Suprapubic skin (tissue), 4 donors: Measurements from ENCODE around the gene ZNF668.

ENCODE experiments used
- EP300 ChIP-seq: sonication (generic); formaldehyde crosslinking; IDR thresholded peaks from one replicate; pipeline ENCODE4 v1.6.1; 2017; ENCODE audit warnings: antibody characterized with exemption
- POLR2A ChIP-seq, 2 donors: fragments of 450-650 bp; IDR thresholded peaks; one replicate each; pipeline ENCODE4 v1.6.1; 2017; ENCODE audit warnings: antibody characterized with exemption in 2 of 2, mild to moderate bottlenecking in 2 of 2, moderate library complexity in 2 of 2
- POLR2AphosphoS5 ChIP-seq, 3 donors: sonication (generic); formaldehyde crosslinking; IDR thresholded peaks; one replicate each; pipeline ENCODE4 v1.6.1; 2017; ENCODE audit warnings: antibody characterized with exemption in 3 of 3
- TF ChIP-seq, protein P1 (sequence below), 2 donors: fragments of 200-600 bp in 1 of 2; fragments of 450-650 bp in 1 of 2; sonication (generic) in 1 of 2; IDR thresholded peaks; one replicate each; pipeline ENCODE4 v1.5.1; 2016 to 2019; ENCODE audit warnings: antibody characterized with exemption in 2 of 2, mild to moderate bottlenecking in 1 of 2, moderate library complexity in 1 of 2

GRCh38 chr16:31076319-31076718 lies 2.3 kb upstream of the ZNF668 start:
- TF ChIP-seq, protein P1, sequence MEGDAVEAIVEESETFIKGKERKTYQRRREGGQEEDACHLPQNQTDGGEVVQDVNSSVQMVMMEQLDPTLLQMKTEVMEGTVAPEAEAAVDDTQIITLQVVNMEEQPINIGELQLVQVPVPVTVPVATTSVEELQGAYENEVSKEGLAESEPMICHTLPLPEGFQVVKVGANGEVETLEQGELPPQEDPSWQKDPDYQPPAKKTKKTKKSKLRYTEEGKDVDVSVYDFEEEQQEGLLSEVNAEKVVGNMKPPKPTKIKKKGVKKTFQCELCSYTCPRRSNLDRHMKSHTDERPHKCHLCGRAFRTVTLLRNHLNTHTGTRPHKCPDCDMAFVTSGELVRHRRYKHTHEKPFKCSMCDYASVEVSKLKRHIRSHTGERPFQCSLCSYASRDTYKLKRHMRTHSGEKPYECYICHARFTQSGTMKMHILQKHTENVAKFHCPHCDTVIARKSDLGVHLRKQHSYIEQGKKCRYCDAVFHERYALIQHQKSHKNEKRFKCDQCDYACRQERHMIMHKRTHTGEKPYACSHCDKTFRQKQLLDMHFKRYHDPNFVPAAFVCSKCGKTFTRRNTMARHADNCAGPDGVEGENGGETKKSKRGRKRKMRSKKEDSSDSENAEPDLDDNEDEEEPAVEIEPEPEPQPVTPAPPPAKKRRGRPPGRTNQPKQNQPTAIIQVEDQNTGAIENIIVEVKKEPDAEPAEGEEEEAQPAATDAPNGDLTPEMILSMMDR (IDR thresholded peaks at IDR 0.05): no peak
- TF ChIP-seq POLR2AphosphoS5 (IDR thresholded peaks at IDR 0.05) (no peak), POLR2A (IDR thresholded peaks at IDR 0.05) (no peak), EP300 (no peak)
